ENCODE results near the gene PCOLCE2. TPM values are rescaled to one million over a fixed set of nuclear protein-coding genes. Genes with fewer than 3 reads are reported as not detected.

Gene PCOLCE2
- total and polyA plus RNA-seq, 2 of the 8 experiments (the other 6 are each of a cell fraction or from before 2014, with no cell fraction given): 11.1 to 12.6 TPM

GRCh38 chr3:142861926-142862325 is 27.0 kb downstream of the PCOLCE2 start:
- no peak overlapping the region for H2AFZ ChIP-seq (ENCODE audit: low read length)
- H3K27ac ChIP-seq (ENCODE audit: low read depth, low read length): no peak overlapping the region
- H2BK12ac ChIP-seq (ENCODE audit: low read depth, low read length): peak overlapping the region; percentile 94
- peak overlapping the region; percentile 46 for H3K4ac ChIP-seq (replicated peaks; ENCODE audit: insufficient read length, low read depth, low read length)
- no peak overlapping the region for H2BK15ac ChIP-seq (ENCODE audit: low read length)
- H2BK5ac ChIP-seq (ENCODE audit: low read depth, low read length): peak overlapping the region; percentile 69; the same call in 1 of the 2 replicates
- H4K8ac ChIP-seq (ENCODE audit: extremely low read depth, insufficient read depth, low read length): peak overlapping the region; percentile 69; the same call in 1 of the 2 replicates
- no peak overlapping the region; a peak in 1 of 8 replicates for H3K4me3 ChIP-seq (ENCODE audit: extremely low read depth in 1 of 4, insufficient read depth in 2 of 4, low read depth in 3 of 4, low read length in 4 of 4)
- H3K23ac ChIP-seq (ENCODE audit: insufficient read length): no peak overlapping the region
- no peak overlapping the region for H3K56ac ChIP-seq (replicated peaks; ENCODE audit: insufficient read length, low read depth, low read length)
- TF ChIP-seq SIX5 (IDR thresholded peaks at IDR 0.05; ENCODE audit: low read depth, low read length) (no peak), CBX8 (IDR thresholded peaks at IDR 0.05; ENCODE audit: borderline replicate concordance, low read depth, low read length) (no peak), CBX5 (IDR thresholded peaks at IDR 0.05; ENCODE audit: low read depth, low read length) (no peak)
- H4K5ac ChIP-seq (ENCODE audit: insufficient read length, low read depth, low read length): no peak overlapping the region
- no peak overlapping the region for H3K14ac ChIP-seq (ENCODE audit: insufficient read length)
- ChIA-PET POLR2A (ENCODE audit: partially characterized antibody) (interaction anchor here (0.6 to 3.2 kb wide), 3 partner anchors 17 to 140 kb away, joined by 3 to 8 read pairs (median 4); partner anchors contain the start of gene U2SURP), CTCF (ENCODE audit: partially characterized antibody) (interaction anchor here (0.7 to 2.5 kb wide), 2 partner anchors 18 to 33 kb away, joined by 3 to 8 read pairs; no protein-coding TSS in a partner anchor)
- H3K4me1 ChIP-seq (replicated peaks in 1 of 4; ENCODE audit: control insufficient read depth in 3 of 4, insufficient read depth in 4 of 4, low read length in 3 of 4): peaks cover 12 to 38% (median 24%) of the 10 kb centered on the region in 4 experiments
- peak overlapping the region; percentile 24 to 58; a peak in 2 of 4 replicates for H3K4me2 ChIP-seq (ENCODE audit: insufficient read depth in 1 of 2, low read depth in 2 of 2, low read length in 2 of 2)
- FAIRE-seq: peak; percentile 55
- no peaks in the 10 kb centered on the region for H3K23me2 ChIP-seq (ENCODE audit: low read depth, low read length)
- H3K79me2 ChIP-seq (ENCODE audit: control insufficient read depth in 1 of 2, insufficient read depth in 2 of 2, low read length in 2 of 2): no peaks in the 10 kb centered on the region
- peak overlapping the region; percentile 77 for H2BK120ac ChIP-seq (replicated peaks; ENCODE audit: low read depth, low read length)
- H2AK5ac ChIP-seq (ENCODE audit: low read depth, low read length): no peak overlapping the region; the same call in 1 of the 2 replicates
- H4K20me1 ChIP-seq (replicated peaks in 1 of 2; ENCODE audit: control insufficient read depth in 1 of 2, insufficient read depth in 2 of 2, low read length in 2 of 2): no peaks in the 10 kb centered on the region
- H2BK20ac ChIP-seq (ENCODE audit: low read length): peak overlapping the region; percentile 41; the same call in 1 of the 2 replicates
- H4K91ac ChIP-seq (replicated peaks; ENCODE audit: insufficient read length, low read length): peak overlapping the region; percentile 8
- H3K36me3 ChIP-seq (ENCODE audit: control insufficient read depth in 2 of 4, insufficient read depth in 4 of 4, low read length in 3 of 4): no peaks in the 10 kb centered on the region
- H3K9me3 ChIP-seq (ENCODE audit: insufficient read depth in 2 of 2, low read depth in 1 of 2, low read length in 1 of 2): no peaks in the 10 kb centered on the region
- no peaks in the 10 kb centered on the region for H3K79me1 ChIP-seq (ENCODE audit: low read depth, low read length)
- no peak overlapping the region for H3K9ac ChIP-seq (replicated peaks in 1 of 4; ENCODE audit: extremely low read depth in 1 of 4, low read depth in 3 of 4, low read length in 3 of 4)
- DNase-seq (ENCODE audit: low read depth in 1 of 2, low spot score in 2 of 2): no peak
- H3K27me3 ChIP-seq (replicated peaks in 1 of 4; ENCODE audit: control insufficient read depth in 3 of 4, extremely low read depth in 1 of 4, insufficient read depth in 3 of 4, low read length in 3 of 4): no peaks in the 10 kb centered on the region
- 63% methylated on average over 4 of the region's 4 CpGs; no CpG with 5 or more reads in 1 of the 2 experiments for WGBS, 2 experiments (ENCODE audit: extremely low coverage in 1 of 2, insufficient coverage in 1 of 2, insufficient read length in 1 of 2, insufficient replicate concordance in 2 of 2, low coverage in 1 of 2, low lambda C conversion rate in 2 of 2, missing lambda C conversion rate in 1 of 2)
- peak overlapping the region; percentile 3 for H3K18ac ChIP-seq (ENCODE audit: extremely low read depth, low read length)

Measured in H1 (cell line).